ENCODE measurements around the gene NOTCH1.
"Not testable (repeated sequence)": the region's sequence is repeated elsewhere in the genome, so short reads cannot be mapped to it uniquely, and the experiment has no call there.

The NOTCH1 gene

GRCh38 chr9:136562746-136563495, 17.1 kb upstream of the NOTCH1 start:
- TF ChIP-seq CTCF (IDR thresholded peaks at IDR 0.05; ENCODE audit: control insufficient read depth, insufficient read depth, low read depth, low read length, missing control alignments): no peak
- DNase-seq (ENCODE audit: low read depth): no peak
- H3K4me3 ChIP-seq (ENCODE audit: control insufficient read depth, low read depth, low read length): no peak overlapping the region

GRCh38 chr9:136561779-136562178, 15.9 kb upstream of the NOTCH1 start:
- DNase-seq (ENCODE audit: low read depth): no peak
- TF ChIP-seq CTCF (IDR thresholded peaks at IDR 0.05; ENCODE audit: control insufficient read depth, insufficient read depth, low read depth, low read length, missing control alignments): no peak

GRCh38 chr9:136560586-136560985, 14.7 kb upstream of the NOTCH1 start:
- no peak for TF ChIP-seq CTCF (IDR thresholded peaks at IDR 0.05; ENCODE audit: control insufficient read depth, insufficient read depth, low read depth, low read length, missing control alignments)
- no peak for DNase-seq (ENCODE audit: low read depth)
- no peak overlapping the region for H3K4me3 ChIP-seq (ENCODE audit: control insufficient read depth, low read depth, low read length)

More at GRCh38 chr9:136561779-136562178, 15.9 kb upstream of the NOTCH1 start:
- H3K4me3 ChIP-seq (ENCODE audit: control insufficient read depth, low read depth, low read length): no peak overlapping the region

GRCh38 chr9:136559371-136559770, 13.5 kb upstream of the NOTCH1 start:
- not testable (repeated sequence) for DNase-seq (ENCODE audit: low read depth)

GRCh38 chr9:136558846-136559245, 13.0 kb upstream of the NOTCH1 start:
- DNase-seq (ENCODE audit: low read depth); H3K4me3 ChIP-seq (ENCODE audit: control insufficient read depth, low read depth, low read length): not testable (repeated sequence)

More at GRCh38 chr9:136559371-136559770, 13.5 kb upstream of the NOTCH1 start:
- not testable (repeated sequence) for H3K4me3 ChIP-seq (ENCODE audit: control insufficient read depth, low read depth, low read length)

- no peak for DNase-seq (ENCODE audit: low read depth)
- TF ChIP-seq CTCF (IDR thresholded peaks at IDR 0.05; ENCODE audit: control insufficient read depth, insufficient read depth, low read depth, low read length, missing control alignments): no peak
Measured at GRCh38 chr9:136558373-136558772, 12.5 kb upstream of the NOTCH1 start.

GRCh38 chr9:136557036-136557435, 11.2 kb upstream of the NOTCH1 start:
- DNase-seq (ENCODE audit: low read depth): no peak

More at GRCh38 chr9:136558373-136558772, 12.5 kb upstream of the NOTCH1 start:
- no peak overlapping the region for H3K4me3 ChIP-seq (ENCODE audit: control insufficient read depth, low read depth, low read length)

More at GRCh38 chr9:136557036-136557435, 11.2 kb upstream of the NOTCH1 start:
- TF ChIP-seq CTCF (IDR thresholded peaks at IDR 0.05; ENCODE audit: control insufficient read depth, insufficient read depth, low read depth, low read length, missing control alignments): no peak
- no peak overlapping the region for H3K4me3 ChIP-seq (ENCODE audit: control insufficient read depth, low read depth, low read length)

All from AG09309 (cell line).